GM12872 (cell line): ENCODE measurements around the gene ENC1.

Experiments
- CTCF ChIP-seq: IDR thresholded peaks from 3 replicates; pipeline ENCODE4 v1.5.1; 2011; ENCODE audit warnings: low read depth, mild to moderate bottlenecking, low read length, moderate library complexity; ENCODE audit not compliant: insufficient read depth

The ENC1 gene

GRCh38 chr5:74672215-74672877, 31.8 kb upstream of the ENC1 start:
- no peak for TF ChIP-seq CTCF

GRCh38 chr5:74670396-74671038, 30.0 kb upstream of the ENC1 start:
- TF ChIP-seq CTCF: no peak

- TF ChIP-seq CTCF: no peak
These were observed 29.3 kb upstream of the ENC1 start for GRCh38 chr5:74669821-74670220.

GRCh38 chr5:74667396-74667795, 26.9 kb upstream of the ENC1 start:
- no peak for TF ChIP-seq CTCF

- no peak for TF ChIP-seq CTCF
These were observed 25.3 kb upstream of the ENC1 start for GRCh38 chr5:74665816-74666215.

GRCh38 chr5:74665273-74665672, 24.7 kb upstream of the ENC1 start:
- TF ChIP-seq CTCF: no peak

- no peak for TF ChIP-seq CTCF
These were observed 24.0 kb upstream of the ENC1 start for GRCh38 chr5:74664551-74664950.
